K562 (cell line): ENCODE data around the gene LOXL3. TPM values are rescaled to one million over a fixed set of nuclear protein-coding genes. Genes with fewer than 3 reads are reported as not detected.

Source experiments
- ATAC-seq: fragments of 200-7000 bp; cut with Tn5 transposase; 3 replicates; pipeline ENCODE4 v1.9.1; 2020; ENCODE audit warnings: moderate library complexity
- BruUV-seq: library from RNA; stranded (reverse); fragments of 400-500 nt; replicated peaks from 2 replicates; lab custom pipeline; 2021; lab: Mats Ljungman, UMichigan
- CTCF ChIA-PET: fragments of 300-600 bp; formaldehyde crosslinking; extraction: SDS; loops from one replicate; lab custom pipeline; 2021; ENCODE audit warnings: low intra/inter-chr PET ratio; lab: Yijun Ruan, JAX
- POLR2A ChIA-PET: fragments of 300-600, 350-650 bp; sonication (Branson Sonifier 250); formaldehyde crosslinking; extraction: SDS; loops from one replicate; lab custom pipeline; 2021; ENCODE audit warnings: antibody characterized with exemption, inconsistent platforms; lab: Yijun Ruan, JAX
- DNase-seq, 4 experiments: peaks; one replicate each; pipeline versions ENCODE4 v3.0.0 to v3.0.0-alpha.2; 2011 to 2018; ENCODE audit warnings: low spot score in 3 of 4, mixed read lengths in 3 of 4; ENCODE audit errors: extremely low read depth in 1 of 4
- FAIRE-seq: peaks from 2 replicates; lab custom pipeline; 2011; peaks lifted over from hg19 to GRCh38; lab: Jason Lieb, UNC
- H2AFZ ChIP-seq: 2 replicates; pipeline ENCODE4 v1.6.0; 2011; ENCODE audit warnings: low read depth, low read length, control low read depth, inconsistent platforms
- H3K27ac ChIP-seq: fragments of 200-600 bp; 3 replicates; pipeline ENCODE4 v1.8.0; 2011; ENCODE audit warnings: low read depth, mild to moderate bottlenecking, control low read depth, inconsistent platforms, low read length, moderate library complexity, mixed read lengths; ENCODE audit errors: extremely low read depth
- H3K27me3 ChIP-seq, 2 experiments: fragments of 300-600 bp in 1 of 2; 2 replicates in 1 of 2; 3 replicates in 1 of 2; pipeline versions ENCODE4 v1.6.0 to v1.8.0; 2011; ENCODE audit warnings: inconsistent platforms in 2 of 2, low read length in 2 of 2, mild to moderate bottlenecking in 1 of 2, mixed read lengths in 1 of 2, moderate library complexity in 1 of 2; ENCODE audit not compliant: control insufficient read depth in 2 of 2, insufficient read depth in 2 of 2
- H3K36me3 ChIP-seq: fragments of 300-600 bp; 3 replicates; pipeline ENCODE4 v1.8.0; 2011; ENCODE audit warnings: mild to moderate bottlenecking, low read length, inconsistent platforms; ENCODE audit not compliant: control insufficient read depth, insufficient read depth
- H3K4me1 ChIP-seq, 2 experiments: fragments of 200-600 bp in 1 of 2; replicated peaks in 1 of 2; 2 replicates in 1 of 2; 3 replicates in 1 of 2; pipeline versions ENCODE4 v1.5.1 to v1.8.0; 2011; ENCODE audit warnings: inconsistent platforms in 2 of 2, low read length in 2 of 2, mild to moderate bottlenecking in 1 of 2, mixed read lengths in 1 of 2, moderate library complexity in 1 of 2; ENCODE audit not compliant: control insufficient read depth in 2 of 2, insufficient read depth in 2 of 2
- H3K4me2 ChIP-seq: 2 replicates; pipeline ENCODE4 v1.6.1; 2011; ENCODE audit warnings: low read length, control low read depth, inconsistent platforms, mixed read lengths; ENCODE audit not compliant: insufficient read depth
- H3K4me3 ChIP-seq: fragments of 200-600 bp; sonication (generic), shearing (Covaris generic); 2 replicates; pipeline ENCODE4 v1.5.1; 2016; ENCODE audit warnings: control low read depth, inconsistent platforms
- H3K79me2 ChIP-seq: fragments of 200-600 bp; 3 replicates; pipeline ENCODE4 v1.8.0; 2011; ENCODE audit warnings: low read length, inconsistent platforms; ENCODE audit not compliant: control insufficient read depth, insufficient read depth
- H3K9ac ChIP-seq, 2 experiments: 2 replicates each; pipeline versions ENCODE4 v1.6.0 to v1.6.1; 2011; ENCODE audit warnings: low read depth in 2 of 2, low read length in 2 of 2, control low read depth in 1 of 2, inconsistent platforms in 1 of 2, mild to moderate bottlenecking in 1 of 2, mixed read lengths in 1 of 2; ENCODE audit not compliant: insufficient read depth in 1 of 2
- H3K9me1 ChIP-seq: one replicate; pipeline ENCODE4 v1.6.0; 2011; ENCODE audit warnings: inconsistent platforms, mild to moderate bottlenecking, low read length, moderate library complexity; ENCODE audit not compliant: control insufficient read depth, insufficient read depth
- H3K9me3 ChIP-seq: replicated peaks from 2 replicates; pipeline ENCODE4 v1.5.1; 2011; ENCODE audit warnings: low read depth, low read length, inconsistent platforms; ENCODE audit not compliant: control insufficient read depth, insufficient read depth
- H4K20me1 ChIP-seq: replicated peaks from 2 replicates; pipeline ENCODE4 v1.6.1; 2011; ENCODE audit warnings: low read length, inconsistent platforms, mixed read lengths; ENCODE audit not compliant: control insufficient read depth, insufficient read depth
- BMI1 ChIP-seq: fragments of 150-350 bp; IDR thresholded peaks from 2 replicates; pipeline ENCODE4 v1.6.1; 2014; ENCODE audit warnings: low read length
- CEBPG ChIP-seq, 3 experiments: fragments of 200-800 bp in 1 of 3; sonication (Bioruptor generic) in 1 of 3; sonication (generic) in 1 of 3; formaldehyde crosslinking in 1 of 3; IDR thresholded peaks in 2 of 3; conservative IDR thresholded peaks in 1 of 3; 2 replicates each; pipeline versions ENCODE4 v1.6.1 to v1.8.0; 2016 to 2022; ENCODE audit warnings: missing compliant biosample characterization in 2 of 3, missing genetic modification characterization in 2 of 3, mild to moderate bottlenecking in 1 of 3, missing genetic modification reagents in 1 of 3
- CREM ChIP-seq: IDR thresholded peaks from 2 replicates; pipeline ENCODE4 v1.6.1; 2014; ENCODE audit warnings: antibody characterized with exemption, low read depth
- FUS ChIP-seq: fragments of 200-400 bp; formaldehyde crosslinking; optimal IDR thresholded peaks from 2 replicates; pipeline ENCODE3; 2017; ENCODE audit warnings: low read depth, low read length
- L3MBTL2 ChIP-seq: fragments of 450-650 bp; IDR thresholded peaks from 2 replicates; pipeline ENCODE4 v1.6.1; 2016; ENCODE audit warnings: mild to moderate bottlenecking, moderate library complexity
- PKNOX1 ChIP-seq: fragments of 450-650 bp; IDR thresholded peaks from 2 replicates; pipeline ENCODE4 v1.6.1; 2016
- PREB ChIP-seq: sonication (generic); formaldehyde crosslinking; IDR thresholded peaks from 2 replicates; pipeline ENCODE4 v1.8.1; 2023; ENCODE audit warnings: mild to moderate bottlenecking, missing genetic modification reagents
- RAD51 ChIP-seq: fragments of 450-650 bp; IDR thresholded peaks from 2 replicates; pipeline ENCODE4 v1.7.1; 2016; ENCODE audit warnings: low read depth, mild to moderate bottlenecking, borderline replicate concordance
- SP1 ChIP-seq: sonication (generic); formaldehyde crosslinking; IDR thresholded peaks from 2 replicates; pipeline ENCODE4 v1.8.1; 2022; ENCODE audit warnings: mild to moderate bottlenecking, missing genetic modification reagents
- SPI1 ChIP-seq: IDR thresholded peaks from 2 replicates; pipeline ENCODE4 v1.6.1; 2011; ENCODE audit warnings: low read depth, low read length, control low read depth, borderline replicate concordance
- SRF ChIP-seq, 2 experiments: fragments of 250-450, 450-650 bp in 1 of 2; sonication (Bioruptor Pico) in 1 of 2; sonication (generic) in 1 of 2; formaldehyde crosslinking; IDR thresholded peaks; 2 replicates each; pipeline versions ENCODE4 v1.5.0 to v1.5.1; 2020 to 2022; ENCODE audit warnings: mild to moderate bottlenecking in 1 of 2, missing genetic modification reagents in 1 of 2
- ZFX ChIP-seq: sonication (generic); formaldehyde crosslinking; IDR thresholded peaks from 2 replicates; pipeline ENCODE4 v1.8.0; 2022; ENCODE audit warnings: mild to moderate bottlenecking, missing genetic modification reagents, moderate library complexity
- ZNF140 ChIP-seq: fragments of 250-450 bp; sonication (Bioruptor Pico); IDR thresholded peaks from 2 replicates; pipeline ENCODE4 v1.8.0; 2021; ENCODE audit warnings: moderate library complexity, mild to moderate bottlenecking, inconsistent platforms
- ZNF274 ChIP-seq: IDR thresholded peaks from 2 replicates; pipeline ENCODE4 v1.6.1; 2011; ENCODE audit warnings: low read depth, mild to moderate bottlenecking, low read length, moderate library complexity, borderline replicate concordance
- ZNF57 ChIP-seq: fragments of 450-650 bp; formaldehyde crosslinking; IDR thresholded peaks from 2 replicates; pipeline ENCODE4 v1.4.0; 2020; ENCODE audit warnings: mild to moderate bottlenecking, moderate library complexity
- WGBS: fragments of 100-300 bp; shearing (Covaris generic); methylation state at CpG from one replicate; pipeline ENCODE4 v1.1.6; 2016; ENCODE audit warnings: low coverage, mixed read lengths; ENCODE audit not compliant: insufficient coverage; ENCODE audit errors: missing lambda C conversion rate; 5-methylcytosine and 5-hydroxymethylcytosine counted together
- in situ Hi-C: fragments of 300-500 bp; cut with MboI; formaldehyde crosslinking; loops from 4 replicates; pipeline ENCODE4 v1.15.0; 2018; ENCODE audit warnings: inconsistent platforms, mixed read lengths
- intact Hi-C: fragments of 100-400 bp; cut with micrococcal nuclease; formaldehyde crosslinking; loops from 2 replicates; pipeline ENCODE4 v1.14.2; 2022
- polyA plus RNA-seq, 8 experiments: library from polyadenylated mRNA; depleted of rRNA in 4 of 8; stranded (reverse) in 5 of 8; unstranded in 3 of 8; fragments of >200 nt; fragmentation: Nextera tagmentation in 2 of 8; fragmentation: Illumina TruSeq in 1 of 8; extraction: Ambion mirVana in 2 of 8; extraction: Trizol in 1 of 8; gene quantifications; 2 replicates each; pipeline versions ENCODE4 v1.2.1 to v1.2.3, GENCODE V29; 2011 to 2014; ENCODE audit warnings: inconsistent platforms in 1 of 8, missing spikeins in 1 of 8
- total RNA-seq, 7 experiments: library from RNA; depleted of rRNA in 6 of 7; stranded (reverse); fragments of >200 nt in 6 of 7; fragmentation: Illumina TruSeq in 2 of 7; extraction: Trizol in 2 of 7; gene quantifications; 2 replicates each; pipeline versions ENCODE4 v1.2.1 to v1.2.3, GENCODE V29; 2011 to 2021; ENCODE audit warnings: low replicate concordance in 1 of 7
- TF ChIP-seq, protein P1 (sequence below): fragments of 250-450 bp; sonication (Bioruptor Pico); IDR thresholded peaks from 2 replicates; pipeline ENCODE4 v1.8.0; 2021; ENCODE audit warnings: borderline replicate concordance, mild to moderate bottlenecking, moderate library complexity; ENCODE audit not compliant: poor library complexity, severe bottlenecking

LOXL3 gene
- total and polyA plus RNA-seq, 9 of the 15 experiments (the other 6 are each of a cell fraction or from before 2014, with no cell fraction given) = 0.22 to 0.99 (median 0.31) TPM

DNA sequence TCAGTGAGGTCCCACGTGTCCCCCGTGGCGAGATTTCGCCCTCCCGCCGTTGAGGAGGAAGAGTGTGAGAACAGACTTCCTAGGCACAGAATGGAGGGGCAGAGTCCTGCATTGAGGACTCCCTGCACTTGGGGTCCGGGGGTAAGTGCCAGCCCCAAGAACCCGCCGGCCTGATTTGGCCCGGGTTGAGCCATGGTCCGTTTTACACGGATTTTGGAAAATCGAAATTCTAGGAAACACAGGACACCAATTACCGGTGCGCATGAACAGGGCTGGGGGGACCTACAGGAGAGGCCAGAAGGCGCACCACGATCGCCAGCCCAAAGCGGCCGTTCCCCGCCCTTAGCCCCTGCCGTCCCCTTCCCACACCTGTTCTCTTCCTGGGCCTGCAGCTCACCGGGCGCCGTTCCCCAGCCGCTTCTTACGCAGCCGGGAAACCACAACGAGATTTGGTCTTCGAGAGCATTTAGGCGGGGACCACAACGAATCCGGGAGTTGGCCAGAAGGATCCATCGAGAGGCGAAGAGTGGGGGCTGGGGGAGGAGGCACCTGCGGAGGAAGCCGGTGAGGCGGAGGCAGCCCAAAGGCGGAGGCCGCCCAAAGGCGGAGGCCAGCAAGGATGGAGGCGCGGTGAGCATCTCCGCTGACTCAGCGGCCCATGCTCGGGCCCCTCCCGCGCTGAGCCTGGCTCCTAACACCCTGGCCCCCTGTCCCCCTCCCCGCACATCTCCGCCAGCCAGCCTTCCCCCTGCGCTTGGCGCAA, 40.0 kb downstream of the LOXL3 start:
- Histone ChIP-seq H3K27ac (no peak overlapping the region), H3K4me3 (no peak overlapping the region), H3K9me1 (no peaks in the 10 kb centered on the region), H3K27me3 (no peaks in the 10 kb centered on the region), H4K20me1 (no peaks in the 10 kb centered on the region), H3K36me3 (no peaks in the 10 kb centered on the region), H3K4me2 (no peak overlapping the region)
- no peak for ATAC-seq
- TF ChIP-seq CEBPG (CRISPR knock-in tag; IDR thresholded peaks at IDR 0.05) = no peak
- TF ChIP-seq CEBPG (tag; conservative IDR thresholded peaks at IDR 0.05 in 1 of 2, IDR thresholded peaks at IDR 0.05 in 1 of 2) = no peak
- no peak for TF ChIP-seq SPI1
- no peak for TF ChIP-seq BMI1
- no peak for TF ChIP-seq L3MBTL2
- TF ChIP-seq CREM = no peak
- TF ChIP-seq FUS = no peak
- no peak for TF ChIP-seq PREB (CRISPR knock-in tag)
- no peak for TF ChIP-seq SRF (CRISPR knock-in tag; IDR thresholded peaks at IDR 0.05)
- TF ChIP-seq, protein P1, sequence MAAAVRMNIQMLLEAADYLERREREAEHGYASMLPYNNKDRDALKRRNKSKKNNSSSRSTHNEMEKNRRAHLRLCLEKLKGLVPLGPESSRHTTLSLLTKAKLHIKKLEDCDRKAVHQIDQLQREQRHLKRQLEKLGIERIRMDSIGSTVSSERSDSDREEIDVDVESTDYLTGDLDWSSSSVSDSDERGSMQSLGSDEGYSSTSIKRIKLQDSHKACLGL (CRISPR knock-in tag) = no peak
- no peak for TF ChIP-seq ZFX (CRISPR knock-in tag)
- no peak for TF ChIP-seq SP1 (CRISPR knock-in tag)
- TF ChIP-seq RAD51 = no peak
- no peak for TF ChIP-seq PKNOX1
- TF ChIP-seq ZNF57 (CRISPR knock-in tag) = no peak
- TF ChIP-seq ZNF274 = no peak
- TF ChIP-seq ZNF140 (CRISPR knock-in tag) = no peak
- TF ChIP-seq, all 486 proteins: peak for 0
- peaks cover 11 to 27% of the 10 kb centered on the region in 2 experiments; a peak in 4 of 5 replicates for H3K4me1 ChIP-seq
- WGBS = 85% methylated on average over 29 of the region's 52 CpGs
- intact Hi-C loops (no loop called here), in situ Hi-C loops (no loop called here)
- DNase-seq (no peak), FAIRE-seq (no peak)
- H3K9ac ChIP-seq = no peak overlapping the region
- H3K79me2 ChIP-seq = no peaks in the 10 kb centered on the region
- H2AFZ ChIP-seq = no peak overlapping the region
- H3K9me3 ChIP-seq = no peaks in the 10 kb centered on the region
- ChIA-PET POLR2A (no interaction called here), CTCF (no interaction called here)
- BruUV-seq = no TSS peak
